Ovary (tissue), 9 donors: ENCODE data around the gene SLC27A6. TPM values are rescaled to one million over a fixed set of nuclear protein-coding genes. Genes with fewer than 3 reads are reported as not detected.

ENCODE experiments used
- DNase-seq, 5 donors: peaks; one replicate each; pipeline ENCODE4 v3.0.0-alpha.2; 2019 to 2020
- H3K27ac ChIP-seq, 2 donors: fragments of 200-600 bp; one replicate each; pipeline versions ENCODE4 v1.5.1 to v1.8.0; 2019 to 2022
- H3K27me3 ChIP-seq: fragments of 200-600 bp; one replicate; pipeline ENCODE4 v1.8.0; 2022
- H3K36me3 ChIP-seq: fragments of 200-600 bp; sonication (generic); one replicate; pipeline ENCODE4 v1.5.1; 2019
- H3K4me1 ChIP-seq: one replicate; pipeline ENCODE4 v1.8.1; 2013; ENCODE audit warnings: mild to moderate bottlenecking, moderate library complexity; ENCODE audit not compliant: insufficient read depth
- H3K4me3 ChIP-seq: fragments of 200-600 bp; sonication (generic); one replicate; pipeline ENCODE4 v1.5.1; 2017
- H3K9me3 ChIP-seq, 2 donors: fragments of 200-600 bp in 1 of 2; sonication (generic) in 1 of 2; one replicate each; pipeline versions ENCODE4 v1.5.1 to v1.8.1; 2013 to 2019; ENCODE audit warnings: mild to moderate bottlenecking in 1 of 2, moderate library complexity in 1 of 2
- EP300 ChIP-seq: sonication (generic); formaldehyde crosslinking; IDR thresholded peaks from one replicate; pipeline ENCODE4 v1.6.1; 2017; ENCODE audit warnings: antibody characterized with exemption
- POLR2A ChIP-seq: fragments of 450-650 bp; IDR thresholded peaks from one replicate; pipeline ENCODE4 v1.6.1; 2017; ENCODE audit warnings: antibody characterized with exemption, mild to moderate bottlenecking, moderate library complexity
- WGBS, 3 donors: extraction: QIAGEN DNeasy Blood & Tissue Kit in 1 of 3; methylation state at CpG; one replicate each; pipeline versions ENCODE4 v1.1.5 to v1.1.7; 2013 to 2017; 5-methylcytosine and 5-hydroxymethylcytosine counted together
- intact Hi-C, 4 donors: fragments of 100-400 bp; cut with DNase I; formaldehyde crosslinking; loops; one replicate each; pipeline versions ENCODE4 v1.11.0 to v1.15.1; 2022 to 2023
- polyA plus RNA-seq, 2 donors: library from polyadenylated mRNA; stranded (reverse); fragments of 200-250 nt in 1 of 2; fragments of 350-450 nt in 1 of 2; fragmentation: Illumina TruSeq in 1 of 2; extraction: RNeasy Lipid Tissue Mini Kit (QIAGEN cat#74804) in 1 of 2; gene quantifications; one replicate each; pipeline ENCODE4 v1.2.3, GENCODE V29; 2013 to 2014
- total RNA-seq, 7 donors: library from RNA; depleted of rRNA in 2 of 7; stranded (reverse); fragments of >200 nt in 2 of 7; fragmentation: NEBNext Ultra II Directional in 3 of 7; extraction: Animal tissue kit (Norgen Biotek cat#: 25700) in 3 of 7; gene quantifications; one replicate each; pipeline versions ENCODE4 v1.1.0 to v1.2.4, GENCODE V29; 2016 to 2023
- TF ChIP-seq, protein P1 (sequence below), 3 donors: fragments of 450-650 bp in 2 of 3; fragments of 200-600 bp in 1 of 3; IDR thresholded peaks; one replicate each; pipeline versions ENCODE4 v1.5.1 to v1.8.0; 2016 to 2022; ENCODE audit warnings: antibody characterized with exemption in 3 of 3, mild to moderate bottlenecking in 1 of 3
- donor health status: DM: no; HTN: no; CAD: no; lungs with moderate emphysema.
- donor health status: DM: no; HTN: no; CAD: no.
- donor health status: Bipolar disorder and iron deficiency.
- donor health status: DM: yes; HTN: yes; CAD: no.
- donor health status: DM: no; HTN: no; CAD: no.
- donor health status: DM: yes; HTN: yes; CAD: no.

Gene SLC27A6
- total and polyA plus RNA-seq, 9 donors: 4.8 to 22.2 (median 7.2) TPM

DNA sequence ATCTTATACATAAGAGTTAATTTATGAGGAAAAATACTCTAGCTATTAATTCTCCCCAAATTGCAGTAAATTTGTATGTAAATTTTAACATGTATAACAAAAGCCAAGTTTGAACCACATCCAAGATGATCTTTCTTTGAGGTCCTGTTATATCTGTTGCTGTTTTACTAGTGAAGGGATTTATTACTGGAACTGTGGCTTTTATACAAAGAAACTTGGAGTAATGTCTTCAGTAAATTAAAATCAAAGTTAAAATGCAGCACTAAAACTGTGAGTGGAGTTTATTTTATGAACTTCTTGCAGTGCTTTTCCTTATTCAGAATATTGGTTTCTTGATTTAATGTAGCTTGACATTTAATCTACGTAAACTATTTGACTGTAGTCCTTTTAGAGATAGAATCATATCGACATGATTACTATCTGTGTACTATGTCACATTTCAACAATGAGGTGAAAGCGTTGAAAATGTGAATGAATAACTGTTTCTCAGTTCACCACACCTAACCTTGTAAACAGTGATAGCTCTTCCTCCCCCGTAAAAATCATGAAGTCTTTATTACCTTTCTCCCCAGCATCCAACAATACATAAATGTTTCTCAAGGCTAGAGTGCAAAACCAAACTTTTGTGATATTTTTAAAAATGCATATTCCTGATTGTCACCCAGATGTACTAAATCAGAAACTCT is 76.1 kb downstream of the SLC27A6 start:
- intact Hi-C loops: no loop called here
- H3K4me3 ChIP-seq: no peak overlapping the region
- H3K27me3 ChIP-seq: no peaks in the 10 kb centered on the region
- WGBS, 3 donors: 31 to 45% (median 43%) methylated on average over 4 of the region's 4 CpGs
- no peaks in the 10 kb centered on the region for H3K9me3 ChIP-seq
- TF ChIP-seq EP300 (no peak), POLR2A (no peak)
- TF ChIP-seq, protein P1, sequence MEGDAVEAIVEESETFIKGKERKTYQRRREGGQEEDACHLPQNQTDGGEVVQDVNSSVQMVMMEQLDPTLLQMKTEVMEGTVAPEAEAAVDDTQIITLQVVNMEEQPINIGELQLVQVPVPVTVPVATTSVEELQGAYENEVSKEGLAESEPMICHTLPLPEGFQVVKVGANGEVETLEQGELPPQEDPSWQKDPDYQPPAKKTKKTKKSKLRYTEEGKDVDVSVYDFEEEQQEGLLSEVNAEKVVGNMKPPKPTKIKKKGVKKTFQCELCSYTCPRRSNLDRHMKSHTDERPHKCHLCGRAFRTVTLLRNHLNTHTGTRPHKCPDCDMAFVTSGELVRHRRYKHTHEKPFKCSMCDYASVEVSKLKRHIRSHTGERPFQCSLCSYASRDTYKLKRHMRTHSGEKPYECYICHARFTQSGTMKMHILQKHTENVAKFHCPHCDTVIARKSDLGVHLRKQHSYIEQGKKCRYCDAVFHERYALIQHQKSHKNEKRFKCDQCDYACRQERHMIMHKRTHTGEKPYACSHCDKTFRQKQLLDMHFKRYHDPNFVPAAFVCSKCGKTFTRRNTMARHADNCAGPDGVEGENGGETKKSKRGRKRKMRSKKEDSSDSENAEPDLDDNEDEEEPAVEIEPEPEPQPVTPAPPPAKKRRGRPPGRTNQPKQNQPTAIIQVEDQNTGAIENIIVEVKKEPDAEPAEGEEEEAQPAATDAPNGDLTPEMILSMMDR (IDR thresholded peaks at IDR 0.05): no peak
- H3K36me3 ChIP-seq: no peaks in the 10 kb centered on the region
- no peaks in the 10 kb centered on the region for H3K4me1 ChIP-seq
- no peak overlapping the region for H3K27ac ChIP-seq
- no peak for DNase-seq

DNA sequence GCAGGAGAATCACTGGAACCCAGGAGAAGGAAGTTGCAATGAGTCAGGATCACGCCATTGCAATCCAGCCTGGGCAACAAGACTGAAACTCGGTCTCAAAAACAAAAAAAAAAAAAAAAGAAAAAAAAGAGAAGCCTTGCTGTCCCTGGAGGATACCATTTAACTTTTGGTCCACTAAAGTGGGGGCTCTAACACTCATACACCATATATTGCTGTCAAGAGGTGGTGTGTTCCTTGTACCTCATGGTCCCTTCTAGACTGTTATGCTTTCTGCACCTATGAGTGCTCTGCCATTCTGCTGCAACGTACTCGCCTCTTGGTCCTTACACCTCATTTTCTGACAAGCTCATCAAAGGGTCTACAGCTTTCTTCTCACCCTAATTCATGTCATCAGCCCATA is 77.0 kb downstream of the SLC27A6 start:
- TF ChIP-seq, protein P1 (IDR thresholded peaks at IDR 0.05): no peak
- no peak for TF ChIP-seq EP300
- TF ChIP-seq POLR2A: no peak
- H3K27ac ChIP-seq: no peak overlapping the region
- H3K4me3 ChIP-seq: no peak overlapping the region
- DNase-seq: no peak
- intact Hi-C loops: no loop called here
- H3K9me3 ChIP-seq: no peaks in the 10 kb centered on the region
- H3K27me3 ChIP-seq: no peaks in the 10 kb centered on the region
- WGBS, 3 donors: 87 to 96% (median 96%) methylated on average over 4 of the region's 4 CpGs
- no peaks in the 10 kb centered on the region for H3K36me3 ChIP-seq
- H3K4me1 ChIP-seq: no peaks in the 10 kb centered on the region

DNA sequence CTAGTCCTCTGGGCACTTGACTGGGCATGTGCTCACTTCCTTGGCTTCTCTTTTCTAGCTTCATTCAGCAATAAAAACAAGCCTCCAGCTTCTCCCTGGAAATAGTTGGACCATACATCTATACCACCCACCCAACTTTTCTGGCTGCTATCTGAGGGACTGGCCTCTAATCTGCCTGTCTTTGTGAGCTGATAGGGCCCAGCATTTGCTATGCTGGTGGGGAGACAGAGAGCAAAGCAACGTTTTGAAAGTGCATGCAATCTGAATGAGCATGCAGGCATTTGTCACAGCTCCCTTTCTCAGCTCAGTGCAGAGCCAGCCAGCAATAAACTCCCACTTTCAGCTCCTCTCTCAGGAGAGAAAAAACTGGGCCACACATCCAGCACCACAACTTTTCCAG is 78.6 kb downstream of the SLC27A6 start:
- DNase-seq: no peak

DNA sequence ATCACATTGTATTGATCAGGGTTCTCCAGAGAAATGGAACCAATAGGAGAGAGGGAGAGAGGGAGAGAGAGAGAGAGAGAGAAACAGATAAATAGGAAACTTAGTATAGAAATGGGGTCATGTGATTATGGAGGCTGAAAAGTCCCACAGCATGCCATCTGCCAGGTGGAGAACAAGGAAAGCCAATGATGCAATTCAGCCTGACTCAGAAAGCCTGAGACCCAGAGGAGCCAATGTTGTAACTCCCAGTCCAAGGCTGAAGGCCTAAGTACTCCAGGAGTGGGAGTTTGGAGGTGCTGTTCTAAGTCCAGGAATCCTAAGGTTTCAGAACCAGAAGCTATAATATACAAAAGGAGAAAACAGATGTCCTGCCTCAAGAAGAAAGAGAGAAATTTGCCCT is 80.9 kb downstream of the SLC27A6 start:
- Histone ChIP-seq H3K27ac (no peak overlapping the region), H3K27me3 (no peaks in the 10 kb centered on the region), H3K4me1 (no peaks in the 10 kb centered on the region), H3K36me3 (no peaks in the 10 kb centered on the region), H3K9me3 (no peaks in the 10 kb centered on the region), H3K4me3 (no peak overlapping the region)
- TF ChIP-seq EP300 (no peak), POLR2A (no peak)
- TF ChIP-seq, protein P1 (IDR thresholded peaks at IDR 0.05): no peak
- no peak for DNase-seq
- intact Hi-C loops: no loop called here

More for the DNA sequence above, 78.6 kb downstream of the SLC27A6 start:
- Histone ChIP-seq H3K9me3 (no peaks in the 10 kb centered on the region), H3K27ac (no peak overlapping the region), H3K36me3 (no peaks in the 10 kb centered on the region), H3K27me3 (no peaks in the 10 kb centered on the region), H3K4me3 (no peak overlapping the region), H3K4me1 (no peaks in the 10 kb centered on the region)
- 23 to 50% (median 29%) methylated on average over 1 of the region's 1 CpG for WGBS, 3 donors
- intact Hi-C loops: no loop called here
- TF ChIP-seq EP300: no peak
- no peak for TF ChIP-seq POLR2A
- TF ChIP-seq, protein P1 (IDR thresholded peaks at IDR 0.05): no peak
